ENCODE data around the gene OSTF1. TPM values are rescaled to one million over a fixed set of nuclear protein-coding genes. Genes with fewer than 3 reads are reported as not detected.

OSTF1 gene
- total and polyA plus RNA-seq, 2 experiments from 2014 or later, result 34.9 to 70.9 TPM

- TF ChIP-seq EZH2 (IDR thresholded peaks at IDR 0.05; ENCODE audit: insufficient read depth, poor library complexity, severe bottlenecking), result no peak
- TF ChIP-seq EZH2phosphoT487 (IDR thresholded peaks at IDR 0.05; ENCODE audit: insufficient read depth, low read depth), result no peak
- WGBS, 2 experiments (ENCODE audit: low coverage in 1 of 2, low lambda C conversion rate in 2 of 2, missing lambda C conversion rate in 2 of 2), result 97 to 98% methylated on average over 5 of the region's 5 CpGs
- Histone ChIP-seq H3K9ac (no peak overlapping the region), H3K27ac (no peak overlapping the region), H2AFZ (no peak overlapping the region), H3K9me2 (ENCODE audit: insufficient read depth) (no peaks in the 10 kb centered on the region), H3K4me3 (no peak overlapping the region), H3K36me3 (ENCODE audit: low read depth) (peaks cover 17% of the 10 kb centered on the region), H4K20me1 (ENCODE audit: insufficient read depth) (no peaks in the 10 kb centered on the region), H3K4me2 (ENCODE audit: unreplicated experiment) (no peak overlapping the region), H3K4me1 (ENCODE audit: insufficient read depth) (no peaks in the 10 kb centered on the region), H3K79me2 (ENCODE audit: insufficient read depth) (peaks cover 12% of the 10 kb centered on the region), H3K27me3 (replicated peaks; ENCODE audit: insufficient read depth) (no peaks in the 10 kb centered on the region), H3K9me3 (ENCODE audit: low read depth) (no peaks in the 10 kb centered on the region), H3F3A (ENCODE audit: insufficient read depth) (no peaks in the 10 kb centered on the region)
- DNase-seq, result no peak
- in situ Hi-C loops (cut with MboI), result no loop called here
Observed at GRCh38 chr9:75130172-75130571, 41.9 kb downstream of the OSTF1 start.

GRCh38 chr9:75130621-75131230 lies 42.4 kb downstream of the OSTF1 start:
- no peak overlapping the region for H3K4me3 ChIP-seq
- TF ChIP-seq EZH2 (IDR thresholded peaks at IDR 0.05; ENCODE audit: insufficient read depth, poor library complexity, severe bottlenecking), result no peak
- no peak for TF ChIP-seq EZH2phosphoT487 (IDR thresholded peaks at IDR 0.05; ENCODE audit: insufficient read depth, low read depth)
- H4K20me1 ChIP-seq (ENCODE audit: insufficient read depth), result no peaks in the 10 kb centered on the region
- no peak overlapping the region for H2AFZ ChIP-seq
- 59 to 61% methylated on average over 5 of the region's 5 CpGs for WGBS, 2 experiments (ENCODE audit: low coverage in 1 of 2, low lambda C conversion rate in 2 of 2, missing lambda C conversion rate in 2 of 2)
- no peaks in the 10 kb centered on the region for H3K9me3 ChIP-seq (ENCODE audit: low read depth)
- DNase-seq, result peak; percentile 5
- no peaks in the 10 kb centered on the region for H3K4me1 ChIP-seq (ENCODE audit: insufficient read depth)
- peaks cover 17% of the 10 kb centered on the region for H3K36me3 ChIP-seq (ENCODE audit: low read depth)
- no peak overlapping the region for H3K9ac ChIP-seq
- H3K79me2 ChIP-seq (ENCODE audit: insufficient read depth), result 0 out of 2 replicates have a peak, but pooled peaks cover 6% of the 10 kb centered on the region
- no peaks in the 10 kb centered on the region for H3F3A ChIP-seq (ENCODE audit: insufficient read depth)
- H3K27me3 ChIP-seq (replicated peaks; ENCODE audit: insufficient read depth), result no peaks in the 10 kb centered on the region
- no peaks in the 10 kb centered on the region for H3K9me2 ChIP-seq (ENCODE audit: insufficient read depth)
- in situ Hi-C loops (cut with MboI), result no loop called here
- H3K27ac ChIP-seq, result no peak overlapping the region
- no peak overlapping the region for H3K4me2 ChIP-seq (ENCODE audit: unreplicated experiment)

- WGBS, 2 experiments (ENCODE audit: low coverage in 1 of 2, low lambda C conversion rate in 2 of 2, missing lambda C conversion rate in 2 of 2), result 84 to 89% methylated on average over 3 of the region's 3 CpGs
- Histone ChIP-seq H3K27me3 (replicated peaks; ENCODE audit: insufficient read depth) (no peaks in the 10 kb centered on the region), H4K20me1 (ENCODE audit: insufficient read depth) (no peaks in the 10 kb centered on the region), H3K9ac (no peak overlapping the region), H3K79me2 (ENCODE audit: insufficient read depth) (no peaks in the 10 kb centered on the region), H3K9me3 (ENCODE audit: low read depth) (no peaks in the 10 kb centered on the region), H3F3A (ENCODE audit: insufficient read depth) (no peaks in the 10 kb centered on the region), H3K9me2 (ENCODE audit: insufficient read depth) (no peaks in the 10 kb centered on the region), H3K27ac (no peak overlapping the region), H3K36me3 (ENCODE audit: low read depth) (peaks cover 17% of the 10 kb centered on the region), H3K4me2 (ENCODE audit: unreplicated experiment) (no peak overlapping the region), H3K4me3 (no peak overlapping the region), H3K4me1 (ENCODE audit: insufficient read depth) (no peaks in the 10 kb centered on the region), H2AFZ (no peak overlapping the region)
- in situ Hi-C loops (cut with MboI), result no loop called here
- no peak for DNase-seq
- no peak for TF ChIP-seq EZH2phosphoT487 (IDR thresholded peaks at IDR 0.05; ENCODE audit: insufficient read depth, low read depth)
Observed at GRCh38 chr9:75131700-75132099, 43.4 kb downstream of the OSTF1 start.

GRCh38 chr9:75132244-75132643 lies 43.9 kb downstream of the OSTF1 start:
- H3K9me2 ChIP-seq (ENCODE audit: insufficient read depth), result no peaks in the 10 kb centered on the region
- H3F3A ChIP-seq (ENCODE audit: insufficient read depth), result no peaks in the 10 kb centered on the region
- in situ Hi-C loops (cut with MboI), result no loop called here
- H3K4me3 ChIP-seq, result no peak overlapping the region
- no peaks in the 10 kb centered on the region for H4K20me1 ChIP-seq (ENCODE audit: insufficient read depth)
- 90% methylated on average over 4 of the region's 4 CpGs for WGBS, 2 experiments (ENCODE audit: low coverage in 1 of 2, low lambda C conversion rate in 2 of 2, missing lambda C conversion rate in 2 of 2)
- H3K9ac ChIP-seq, result no peak overlapping the region
- no peak overlapping the region for H3K27ac ChIP-seq
- H3K4me2 ChIP-seq (ENCODE audit: unreplicated experiment), result no peak overlapping the region
- TF ChIP-seq EZH2 (IDR thresholded peaks at IDR 0.05; ENCODE audit: insufficient read depth, poor library complexity, severe bottlenecking), result no peak
- TF ChIP-seq EZH2phosphoT487 (IDR thresholded peaks at IDR 0.05; ENCODE audit: insufficient read depth, low read depth), result no peak
- H3K27me3 ChIP-seq (replicated peaks; ENCODE audit: insufficient read depth), result no peaks in the 10 kb centered on the region
- DNase-seq, result no peak
- peaks cover 22% of the 10 kb centered on the region for H3K36me3 ChIP-seq (ENCODE audit: low read depth)
- H3K4me1 ChIP-seq (ENCODE audit: insufficient read depth), result no peaks in the 10 kb centered on the region
- no peaks in the 10 kb centered on the region for H3K9me3 ChIP-seq (ENCODE audit: low read depth)
- H2AFZ ChIP-seq, result no peak overlapping the region
- H3K79me2 ChIP-seq (ENCODE audit: insufficient read depth), result no peaks in the 10 kb centered on the region

- Histone ChIP-seq H3K36me3 (ENCODE audit: low read depth) (peaks cover 29% of the 10 kb centered on the region), H2AFZ (no peak overlapping the region), H3K9me2 (ENCODE audit: insufficient read depth) (no peaks in the 10 kb centered on the region), H3K79me2 (ENCODE audit: insufficient read depth) (no peaks in the 10 kb centered on the region), H3K4me2 (ENCODE audit: unreplicated experiment) (no peak overlapping the region), H3K4me1 (ENCODE audit: insufficient read depth) (no peaks in the 10 kb centered on the region), H3K9me3 (ENCODE audit: low read depth) (no peaks in the 10 kb centered on the region), H3K27me3 (replicated peaks; ENCODE audit: insufficient read depth) (no peaks in the 10 kb centered on the region), H3K4me3 (no peak overlapping the region), H4K20me1 (ENCODE audit: insufficient read depth) (no peaks in the 10 kb centered on the region), H3F3A (ENCODE audit: insufficient read depth) (no peaks in the 10 kb centered on the region), H3K27ac (no peak overlapping the region), H3K9ac (no peak overlapping the region)
- 74 to 78% methylated on average over 3 of the region's 3 CpGs for WGBS, 2 experiments (ENCODE audit: low coverage in 1 of 2, low lambda C conversion rate in 2 of 2, missing lambda C conversion rate in 2 of 2)
- no peak for DNase-seq
- in situ Hi-C loops (cut with MboI), result no loop called here
- TF ChIP-seq EZH2 (IDR thresholded peaks at IDR 0.05; ENCODE audit: insufficient read depth, poor library complexity, severe bottlenecking) (no peak), EZH2phosphoT487 (IDR thresholded peaks at IDR 0.05; ENCODE audit: insufficient read depth, low read depth) (no peak)
Observed at GRCh38 chr9:75133396-75133795, 45.1 kb downstream of the OSTF1 start.

Measured in GM23248 (cell line).